GM21526 (cell line): ENCODE data around the gene MEN1.

Source experiments
- ATAC-seq: cut with Tn5 transposase; IDR thresholded peaks from one replicate; pipeline ENCODE4 v1.9.1; 2021; ENCODE audit warnings: moderate library complexity; ENCODE audit not compliant: unreplicated experiment, low FRiP score

MEN1 gene

GRCh38 chr11:64810271-64810890 lies at the start of gene MEN1:
MEN1 (minus strand) TSS chr11:64810551; CDS start chr11:64810109, 442 bp downstream.
- ATAC-seq, result peak; percentile 64

GRCh38 chr11:64859542-64860414 lies 49.4 kb upstream of the MEN1 start:
- peak; percentile 62 for ATAC-seq

- ATAC-seq, result no peak
Measured at GRCh38 chr11:64858467-64859263, 48.3 kb upstream of the MEN1 start.

GRCh38 chr11:64857485-64857884 lies 47.1 kb upstream of the MEN1 start:
- ATAC-seq, result no peak

GRCh38 chr11:64856382-64857227 lies 46.3 kb upstream of the MEN1 start:
- no peak for ATAC-seq

GRCh38 chr11:64855596-64856304 lies 45.4 kb upstream of the MEN1 start:
- ATAC-seq, result no peak

GRCh38 chr11:64854534-64855502 lies 44.5 kb upstream of the MEN1 start:
- ATAC-seq, result no peak

- ATAC-seq, result no peak
Measured at GRCh38 chr11:64854157-64854533, 43.8 kb upstream of the MEN1 start.

- ATAC-seq, result no peak
Measured at GRCh38 chr11:64853709-64854108, 43.4 kb upstream of the MEN1 start.

GRCh38 chr11:64852804-64853509 lies 42.6 kb upstream of the MEN1 start:
- ATAC-seq, result no peak

GRCh38 chr11:64851831-64852351 lies 41.5 kb upstream of the MEN1 start:
- peak; percentile 8 for ATAC-seq

GRCh38 chr11:64850979-64851567 lies 40.7 kb upstream of the MEN1 start:
- peak; percentile 40 for ATAC-seq

- ATAC-seq, result no peak
Measured at GRCh38 chr11:64849598-64850356, 39.4 kb upstream of the MEN1 start.

- ATAC-seq, result no peak
Measured at GRCh38 chr11:64848826-64849597, 38.7 kb upstream of the MEN1 start.

- ATAC-seq, result no peak
Measured at GRCh38 chr11:64848214-64848825, 38.0 kb upstream of the MEN1 start.
